ENCODE measurements around the gene SLC6A16.
A peak's percentile ranks its signal among the peaks of the same experiment; 100 is the strongest.

- TF ChIP-seq, protein P1, sequence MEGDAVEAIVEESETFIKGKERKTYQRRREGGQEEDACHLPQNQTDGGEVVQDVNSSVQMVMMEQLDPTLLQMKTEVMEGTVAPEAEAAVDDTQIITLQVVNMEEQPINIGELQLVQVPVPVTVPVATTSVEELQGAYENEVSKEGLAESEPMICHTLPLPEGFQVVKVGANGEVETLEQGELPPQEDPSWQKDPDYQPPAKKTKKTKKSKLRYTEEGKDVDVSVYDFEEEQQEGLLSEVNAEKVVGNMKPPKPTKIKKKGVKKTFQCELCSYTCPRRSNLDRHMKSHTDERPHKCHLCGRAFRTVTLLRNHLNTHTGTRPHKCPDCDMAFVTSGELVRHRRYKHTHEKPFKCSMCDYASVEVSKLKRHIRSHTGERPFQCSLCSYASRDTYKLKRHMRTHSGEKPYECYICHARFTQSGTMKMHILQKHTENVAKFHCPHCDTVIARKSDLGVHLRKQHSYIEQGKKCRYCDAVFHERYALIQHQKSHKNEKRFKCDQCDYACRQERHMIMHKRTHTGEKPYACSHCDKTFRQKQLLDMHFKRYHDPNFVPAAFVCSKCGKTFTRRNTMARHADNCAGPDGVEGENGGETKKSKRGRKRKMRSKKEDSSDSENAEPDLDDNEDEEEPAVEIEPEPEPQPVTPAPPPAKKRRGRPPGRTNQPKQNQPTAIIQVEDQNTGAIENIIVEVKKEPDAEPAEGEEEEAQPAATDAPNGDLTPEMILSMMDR (conservative IDR thresholded peaks at IDR 0.05; ENCODE audit: low read depth in 2 of 2) = peak; percentile 38 to 50; a peak in 3 of 4 replicates
- no peak for TF ChIP-seq EZH2 (IDR thresholded peaks at IDR 0.05; ENCODE audit: low read depth, unreplicated experiment)
- TF ChIP-seq EZH2phosphoT487 (IDR thresholded peaks at IDR 0.05; ENCODE audit: unreplicated experiment) = no peak
- TF ChIP-seq POLR2AphosphoS5 (IDR thresholded peaks at IDR 0.05; ENCODE audit: low read depth) = no peak
- TF ChIP-seq, protein P2, sequence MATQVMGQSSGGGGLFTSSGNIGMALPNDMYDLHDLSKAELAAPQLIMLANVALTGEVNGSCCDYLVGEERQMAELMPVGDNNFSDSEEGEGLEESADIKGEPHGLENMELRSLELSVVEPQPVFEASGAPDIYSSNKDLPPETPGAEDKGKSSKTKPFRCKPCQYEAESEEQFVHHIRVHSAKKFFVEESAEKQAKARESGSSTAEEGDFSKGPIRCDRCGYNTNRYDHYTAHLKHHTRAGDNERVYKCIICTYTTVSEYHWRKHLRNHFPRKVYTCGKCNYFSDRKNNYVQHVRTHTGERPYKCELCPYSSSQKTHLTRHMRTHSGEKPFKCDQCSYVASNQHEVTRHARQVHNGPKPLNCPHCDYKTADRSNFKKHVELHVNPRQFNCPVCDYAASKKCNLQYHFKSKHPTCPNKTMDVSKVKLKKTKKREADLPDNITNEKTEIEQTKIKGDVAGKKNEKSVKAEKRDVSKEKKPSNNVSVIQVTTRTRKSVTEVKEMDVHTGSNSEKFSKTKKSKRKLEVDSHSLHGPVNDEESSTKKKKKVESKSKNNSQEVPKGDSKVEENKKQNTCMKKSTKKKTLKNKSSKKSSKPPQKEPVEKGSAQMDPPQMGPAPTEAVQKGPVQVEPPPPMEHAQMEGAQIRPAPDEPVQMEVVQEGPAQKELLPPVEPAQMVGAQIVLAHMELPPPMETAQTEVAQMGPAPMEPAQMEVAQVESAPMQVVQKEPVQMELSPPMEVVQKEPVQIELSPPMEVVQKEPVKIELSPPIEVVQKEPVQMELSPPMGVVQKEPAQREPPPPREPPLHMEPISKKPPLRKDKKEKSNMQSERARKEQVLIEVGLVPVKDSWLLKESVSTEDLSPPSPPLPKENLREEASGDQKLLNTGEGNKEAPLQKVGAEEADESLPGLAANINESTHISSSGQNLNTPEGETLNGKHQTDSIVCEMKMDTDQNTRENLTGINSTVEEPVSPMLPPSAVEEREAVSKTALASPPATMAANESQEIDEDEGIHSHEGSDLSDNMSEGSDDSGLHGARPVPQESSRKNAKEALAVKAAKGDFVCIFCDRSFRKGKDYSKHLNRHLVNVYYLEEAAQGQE (IDR thresholded peaks at IDR 0.05; ENCODE audit: unreplicated experiment) = no peak
- TF ChIP-seq CREB1 (CRISPR knock-in tag; IDR thresholded peaks at IDR 0.05; ENCODE audit: low read depth) = 0 out of 2 replicates have a peak, but pooled peaks have one; percentile 35
Observed at GRCh38 chr19:49347835-49348234, 22.8 kb upstream of the SLC6A16 start.
